HepG2 (cell line): ENCODE measurements around the gene HEATR5B. TPM values are rescaled to one million over a fixed set of nuclear protein-coding genes. Genes with fewer than 3 reads are reported as not detected.

Experiments used
- BRF2 ChIP-seq: sonication (generic); formaldehyde crosslinking; IDR thresholded peaks from 2 replicates; pipeline ENCODE4 v1.8.1; 2022; ENCODE audit warnings: mild to moderate bottlenecking, missing genetic modification reagents
- FOSL2 ChIP-seq: sonication (generic); formaldehyde crosslinking; IDR thresholded peaks from 2 replicates; pipeline ENCODE4 v1.4.0; 2020; ENCODE audit warnings: missing genetic modification reagents
- GPBP1L1 ChIP-seq: sonication (generic); formaldehyde crosslinking; IDR thresholded peaks from 2 replicates; pipeline ENCODE4 v1.5.0; 2020; ENCODE audit warnings: mild to moderate bottlenecking, missing genetic modification reagents
- NFYC ChIP-seq: IDR thresholded peaks from 2 replicates; pipeline ENCODE4 v1.6.1; 2016; ENCODE audit warnings: missing genetic modification reagents, missing compliant biosample characterization
- POLR2AphosphoS2 ChIP-seq: IDR thresholded peaks from 2 replicates; pipeline ENCODE4 v1.6.1; 2011; ENCODE audit warnings: low read depth, low read length, improper control_type of control experiment
- RFX5 ChIP-seq: IDR thresholded peaks from 2 replicates; pipeline ENCODE4 v1.6.1; 2011; ENCODE audit warnings: low read depth, low read length, improper control_type of control experiment
- STAG1 ChIP-seq: sonication (generic); formaldehyde crosslinking; IDR thresholded peaks from 2 replicates; pipeline ENCODE4 v1.4.0; 2020; ENCODE audit warnings: missing genetic modification reagents
- TGIF2 ChIP-seq: IDR thresholded peaks from 2 replicates; pipeline ENCODE4 v1.6.1; 2016; ENCODE audit warnings: control low read depth, missing compliant biosample characterization
- ZFP41 ChIP-seq: sonication (generic); formaldehyde crosslinking; IDR thresholded peaks from 2 replicates; pipeline ENCODE4 v1.4.0; 2020; ENCODE audit warnings: mild to moderate bottlenecking, missing genetic modification reagents, borderline replicate concordance
- ZNF20 ChIP-seq: sonication (generic); formaldehyde crosslinking; IDR thresholded peaks from 2 replicates; pipeline ENCODE4 v1.4.0; 2020; ENCODE audit warnings: mild to moderate bottlenecking, moderate library complexity, missing genetic modification reagents
- ZNF296 ChIP-seq: sonication (generic); formaldehyde crosslinking; conservative IDR thresholded peaks from 2 replicates; pipeline ENCODE4 v1.5.0; 2020; ENCODE audit warnings: mild to moderate bottlenecking, missing genetic modification reagents
- ZNF318 ChIP-seq: sonication (generic); formaldehyde crosslinking; IDR thresholded peaks from 2 replicates; pipeline ENCODE4 v1.4.0; 2020; ENCODE audit warnings: mild to moderate bottlenecking, missing genetic modification reagents
- ZNF33A ChIP-seq: sonication (generic); formaldehyde crosslinking; IDR thresholded peaks from 2 replicates; pipeline ENCODE4 v1.5.1; 2020; ENCODE audit warnings: missing genetic modification reagents, mild to moderate bottlenecking, moderate library complexity, borderline replicate concordance
- ZNF598 ChIP-seq: sonication (generic); formaldehyde crosslinking; IDR thresholded peaks from 2 replicates; pipeline ENCODE4 v1.5.1; 2020; ENCODE audit warnings: mild to moderate bottlenecking, missing genetic modification reagents, borderline replicate concordance
- polyA plus RNA-seq, 8 experiments: library from polyadenylated mRNA; depleted of rRNA in 3 of 8; stranded (reverse) in 7 of 8; unstranded in 1 of 8; fragments of >200 nt; fragmentation: Illumina TruSeq in 4 of 8; extraction: Trizol in 4 of 8; gene quantifications; 2 replicates each; pipeline versions ENCODE4 v1.2.1 to v1.2.3, GENCODE V29; 2011 to 2016; ENCODE audit warnings: low read depth in 4 of 8, missing spikeins in 1 of 8, mixed read lengths in 1 of 8; ENCODE audit not compliant: insufficient read depth in 1 of 8
- total RNA-seq, 5 experiments: library from RNA; depleted of rRNA; stranded (reverse); fragments of >200 nt; fragmentation: Illumina TruSeq; extraction: Trizol; gene quantifications; 2 replicates each; pipeline ENCODE4 v1.2.3, GENCODE V29; 2016; ENCODE audit warnings: low read depth in 1 of 5
- TF ChIP-seq, protein P1 (sequence below): sonication (generic); formaldehyde crosslinking; conservative IDR thresholded peaks from 2 replicates; pipeline ENCODE4 v1.8.1; 2023; ENCODE audit warnings: missing genetic modification reagents

HEATR5B gene
- total and polyA plus RNA-seq, 2 of the 13 experiments (the other 11 are each of a cell fraction or from before 2014, with no cell fraction given), result 12.7 to 16.3 TPM

GRCh38 chr2:37083873-37084794 lies at the start of gene HEATR5B, which contains the start of gene GPATCH11 (continued):
- TF ChIP-seq ZNF318 (no peak; the same call in 1 of the 2 replicates), GPBP1L1 (CRISPR knock-in tag) (no peak), ZFP41 (CRISPR knock-in tag) (0 out of 2 replicates have a peak, but pooled peaks have one; percentile 22), STAG1 (CRISPR knock-in tag) (peak; percentile 17; the same call in 1 of the 2 replicates), POLR2AphosphoS2 (no peak), ZNF20 (CRISPR knock-in tag) (0 out of 2 replicates have a peak, but pooled peaks have one; percentile 48), RFX5 (no peak), FOSL2 (CRISPR knock-in tag) (no peak), NFYC (CRISPR knock-in tag) (no peak), ZNF598 (peak; percentile 90; the same call in 1 of the 2 replicates), TGIF2 (peak; percentile 74), ZNF33A (CRISPR knock-in tag) (peak; percentile 26; the same call in 1 of the 2 replicates), BRF2 (CRISPR knock-in tag) (peak; percentile 74; the same call in 1 of the 2 replicates), ZNF296 (CRISPR knock-in tag) (no peak)
- TF ChIP-seq, protein P1, sequence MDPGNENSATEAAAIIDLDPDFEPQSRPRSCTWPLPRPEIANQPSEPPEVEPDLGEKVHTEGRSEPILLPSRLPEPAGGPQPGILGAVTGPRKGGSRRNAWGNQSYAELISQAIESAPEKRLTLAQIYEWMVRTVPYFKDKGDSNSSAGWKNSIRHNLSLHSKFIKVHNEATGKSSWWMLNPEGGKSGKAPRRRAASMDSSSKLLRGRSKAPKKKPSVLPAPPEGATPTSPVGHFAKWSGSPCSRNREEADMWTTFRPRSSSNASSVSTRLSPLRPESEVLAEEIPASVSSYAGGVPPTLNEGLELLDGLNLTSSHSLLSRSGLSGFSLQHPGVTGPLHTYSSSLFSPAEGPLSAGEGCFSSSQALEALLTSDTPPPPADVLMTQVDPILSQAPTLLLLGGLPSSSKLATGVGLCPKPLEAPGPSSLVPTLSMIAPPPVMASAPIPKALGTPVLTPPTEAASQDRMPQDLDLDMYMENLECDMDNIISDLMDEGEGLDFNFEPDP (CRISPR knock-in tag), result no peak
